ENCODE results near the gene ADAMTSL1.

Gene ADAMTSL1

GRCh38 chr9:18617759-18618158 is 143.8 kb downstream of the ADAMTSL1 start:
- Histone ChIP-seq H3K79me2 (ENCODE audit: insufficient read depth, low read length) (no peaks in the 10 kb centered on the region), H3K9me3 (ENCODE audit: insufficient read depth, low read length, severe bottlenecking) (no peaks in the 10 kb centered on the region), H4K20me1 (ENCODE audit: insufficient read depth, low read length) (no peaks in the 10 kb centered on the region), H3K27me3 (ENCODE audit: insufficient read depth, low read length, poor library complexity) (no peaks in the 10 kb centered on the region), H3K9ac (ENCODE audit: low read depth, low read length) (no peak overlapping the region), H3K4me1 (ENCODE audit: insufficient read depth, low read length) (no peaks in the 10 kb centered on the region), H3K4me2 (ENCODE audit: insufficient read depth, low read length) (no peak overlapping the region), H3K27ac (ENCODE audit: low read length) (no peak overlapping the region), H3K4me3 (ENCODE audit: low read depth in 1 of 2, low read length in 2 of 2) (no peak overlapping the region), H2AFZ (ENCODE audit: low read depth, low read length) (no peak overlapping the region), H3K36me3 (ENCODE audit: insufficient read depth, low read length) (no peaks in the 10 kb centered on the region)
- TF ChIP-seq CTCF (IDR thresholded peaks at IDR 0.05; ENCODE audit: borderline replicate concordance, extremely low read depth, low read length, poor library complexity, severe bottlenecking) (no peak), EZH2 (IDR thresholded peaks at IDR 0.05; ENCODE audit: borderline replicate concordance, low read depth, low read length, severe bottlenecking) (no peak)
- DNase-seq (no peak), ATAC-seq (ENCODE audit: insufficient read depth, low read depth) (no peak)

- ATAC-seq (ENCODE audit: insufficient read depth, low read depth) (no peak), DNase-seq (no peak)
- H2AFZ ChIP-seq (ENCODE audit: low read depth, low read length), result no peak overlapping the region
- no peak overlapping the region for H3K9ac ChIP-seq (ENCODE audit: low read depth, low read length)
- H3K9me3 ChIP-seq (ENCODE audit: insufficient read depth, low read length, severe bottlenecking), result no peaks in the 10 kb centered on the region
- no peaks in the 10 kb centered on the region for H3K36me3 ChIP-seq (ENCODE audit: insufficient read depth, low read length)
- no peak overlapping the region for H3K4me2 ChIP-seq (ENCODE audit: insufficient read depth, low read length)
- no peaks in the 10 kb centered on the region for H3K79me2 ChIP-seq (ENCODE audit: insufficient read depth, low read length)
- no peaks in the 10 kb centered on the region for H3K4me1 ChIP-seq (ENCODE audit: insufficient read depth, low read length)
- no peak for TF ChIP-seq EZH2 (IDR thresholded peaks at IDR 0.05; ENCODE audit: borderline replicate concordance, low read depth, low read length, severe bottlenecking)
- TF ChIP-seq CTCF (IDR thresholded peaks at IDR 0.05; ENCODE audit: borderline replicate concordance, extremely low read depth, low read length, poor library complexity, severe bottlenecking), result no peak
- H3K27me3 ChIP-seq (ENCODE audit: insufficient read depth, low read length, poor library complexity), result no peaks in the 10 kb centered on the region
- H3K4me3 ChIP-seq (ENCODE audit: low read depth in 1 of 2, low read length in 2 of 2), result no peak overlapping the region
- H3K27ac ChIP-seq (ENCODE audit: low read length), result no peak overlapping the region
- H4K20me1 ChIP-seq (ENCODE audit: insufficient read depth, low read length), result no peaks in the 10 kb centered on the region
Measured at GRCh38 chr9:18618862-18619261, 144.9 kb downstream of the ADAMTSL1 start.

GRCh38 chr9:18622186-18622836 is 148.4 kb downstream of the ADAMTSL1 start:
- Histone ChIP-seq H3K4me2 (ENCODE audit: insufficient read depth, low read length) (no peak overlapping the region), H3K27ac (ENCODE audit: low read length) (no peak overlapping the region), H3K27me3 (ENCODE audit: insufficient read depth, low read length, poor library complexity) (no peaks in the 10 kb centered on the region), H2AFZ (ENCODE audit: low read depth, low read length) (no peak overlapping the region), H3K36me3 (ENCODE audit: insufficient read depth, low read length) (no peaks in the 10 kb centered on the region), H3K4me3 (ENCODE audit: low read depth in 1 of 2, low read length in 2 of 2) (no peak overlapping the region), H3K9me3 (ENCODE audit: insufficient read depth, low read length, severe bottlenecking) (no peaks in the 10 kb centered on the region), H3K4me1 (ENCODE audit: insufficient read depth, low read length) (no peaks in the 10 kb centered on the region), H3K79me2 (ENCODE audit: insufficient read depth, low read length) (no peaks in the 10 kb centered on the region), H4K20me1 (ENCODE audit: insufficient read depth, low read length) (no peaks in the 10 kb centered on the region), H3K9ac (ENCODE audit: low read depth, low read length) (no peak overlapping the region)
- TF ChIP-seq EZH2 (IDR thresholded peaks at IDR 0.05; ENCODE audit: borderline replicate concordance, low read depth, low read length, severe bottlenecking), result no peak
- TF ChIP-seq CTCF (IDR thresholded peaks at IDR 0.05; ENCODE audit: borderline replicate concordance, extremely low read depth, low read length, poor library complexity, severe bottlenecking), result no peak
- ATAC-seq (ENCODE audit: insufficient read depth, low read depth) (no peak), DNase-seq (no peak)

Measured in DND-41 (cell line).